ENCODE measurements around the gene CDH26. TPM values are rescaled to one million over a fixed set of nuclear protein-coding genes. Genes with fewer than 3 reads are reported as not detected.

CDH26 gene
- total and polyA plus RNA-seq, 2 of the 13 experiments (the other 11 are each of a cell fraction or from before 2014, with no cell fraction given), result 0.40 to 1.1 TPM

DNA sequence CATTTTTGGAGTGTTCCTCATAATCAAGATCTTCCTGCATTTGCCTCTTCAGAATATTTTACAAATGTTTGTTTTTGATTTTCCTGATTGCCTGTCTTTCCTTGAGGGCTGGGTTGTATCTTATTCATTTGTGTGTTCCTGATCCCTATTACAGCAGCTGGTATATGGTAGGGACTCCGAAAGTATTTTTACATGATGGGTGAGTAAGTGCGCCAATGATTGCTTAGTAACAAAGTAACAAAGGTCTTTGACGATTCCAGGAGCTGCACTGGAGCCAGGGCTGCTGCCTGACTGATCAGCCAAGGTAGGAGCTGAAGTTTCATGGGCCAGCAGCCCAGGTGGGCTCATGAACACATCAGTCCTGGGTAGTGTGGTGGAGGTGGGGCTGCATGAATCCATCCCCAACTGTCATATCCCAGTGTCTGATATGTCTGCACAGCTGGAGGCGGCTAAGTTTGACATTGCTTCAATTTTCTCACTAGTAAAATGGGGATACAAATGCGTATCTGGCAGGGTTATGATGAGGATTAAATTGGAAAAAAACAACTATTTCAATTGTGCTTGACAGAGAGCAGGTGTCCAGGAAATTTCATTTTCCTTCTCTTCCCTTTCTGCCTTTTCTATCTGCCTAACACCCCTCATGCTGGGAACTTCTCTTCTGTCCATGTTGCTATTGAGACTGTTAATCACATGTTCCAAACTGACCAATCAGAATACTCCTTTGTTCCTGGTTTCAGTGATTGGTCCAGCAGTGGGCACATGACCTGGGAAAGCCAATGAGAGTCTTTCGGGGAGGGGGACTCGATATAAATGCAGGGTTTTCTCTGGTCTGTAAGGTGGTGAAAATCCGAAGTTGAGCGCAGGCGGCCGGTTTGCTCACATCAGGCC, 90.7 kb downstream of the CDH26 start:
- FAIRE-seq (no peak), ATAC-seq (no peak), DNase-seq (ENCODE audit: low spot score) (no peak)
- whole genome bisulfite sequencing (ENCODE audit: low lambda C conversion rate), result 37% methylated on average over 11 of the region's 11 CpGs
- H3K36me3 ChIP-seq (replicated peaks in 1 of 2; ENCODE audit: control insufficient read depth in 1 of 2, insufficient read depth in 2 of 2, low read length in 2 of 2), result no peaks in the 10 kb centered on the region
- H3K4me1 ChIP-seq (ENCODE audit: insufficient read depth, low read length), result peaks cover 10% of the 10 kb centered on the region; the same call in 1 of the 2 replicates
- intact Hi-C loops (cut with micrococcal nuclease; ENCODE audit: unreplicated experiment), result no loop called here
- H3K9me3 ChIP-seq (ENCODE audit: low read length), result no peaks in the 10 kb centered on the region
- TF ChIP-seq MAX (IDR thresholded peaks at IDR 0.05) (no peak), NFYB (CRISPR knock-in tag; IDR thresholded peaks at IDR 0.05) (peak; percentile 59), USF2 (IDR thresholded peaks at IDR 0.05; ENCODE audit: low read depth, low read length) (peak; percentile 56), USF2 (CRISPR knock-in tag; IDR thresholded peaks at IDR 0.05; ENCODE audit: borderline replicate concordance) (no peak; the same call in 1 of the 2 replicates), ESRRA (CRISPR knock-in tag; IDR thresholded peaks at IDR 0.05; ENCODE audit: low read depth) (no peak), NFYC (CRISPR knock-in tag; IDR thresholded peaks at IDR 0.05) (peak; percentile 62), POLR2AphosphoS2 (IDR thresholded peaks at IDR 0.05; ENCODE audit: low read depth, low read length) (no peak), MTA3 (CRISPR knock-in tag; IDR thresholded peaks at IDR 0.05) (no peak), FOXA3 (CRISPR knock-in tag; IDR thresholded peaks at IDR 0.05) (no peak), ATM (IDR thresholded peaks at IDR 0.05; ENCODE audit: borderline replicate concordance) (no peak), FOSL2 (CRISPR knock-in tag; IDR thresholded peaks at IDR 0.05) (no peak)
- no peak overlapping the region for H2AFZ ChIP-seq (ENCODE audit: low read length)
- ChIA-PET CTCF (ENCODE audit: low intra/inter-chr PET ratio, low total read pairs) (no interaction called here), POLR2A (no interaction called here)
- BruUV-seq (replicated peaks), result no TSS peak
- H3K27ac ChIP-seq (ENCODE audit: extremely low read length, insufficient read depth, low read length), result no peak overlapping the region
- no peak overlapping the region for H3K9ac ChIP-seq (ENCODE audit: insufficient read depth, low read depth, low read length)
- H3K27me3 ChIP-seq (ENCODE audit: control insufficient read depth in 1 of 2, insufficient read depth in 2 of 2, low read length in 2 of 2), result peaks cover 0 to 24% of the 10 kb centered on the region in 2 experiments; a peak in 2 of 5 replicates
- no peak overlapping the region for H3K4me3 ChIP-seq (replicated peaks in 1 of 3; ENCODE audit: insufficient read depth in 1 of 3, low read depth in 2 of 3, low read length in 3 of 3)
- no peaks in the 10 kb centered on the region for H3K79me2 ChIP-seq (ENCODE audit: insufficient read depth, low read length)
- in situ Hi-C loops (cut with HindIII; ENCODE audit: extremely low pct_ligation_motif_present, low pct_unique_long_range_greater_than_20kb), result no loop called here
- no peaks in the 10 kb centered on the region for H4K20me1 ChIP-seq (ENCODE audit: insufficient read depth, low read length)
- H3K4me2 ChIP-seq (ENCODE audit: low read depth, low read length), result no peak overlapping the region

Measured in HepG2 (cell line).